T-helper 1 cell treated with Interleukin-12 subunit alpha and Interleukin-12 subunit beta and Interleukin-4 antibody, amounts not matched to agents 30 ng/mL and 1 ng/mL, for 36 hours (primary cell): ENCODE measurements around the gene ABCC3. TPM values are rescaled to one million over a fixed set of nuclear protein-coding genes. Genes with fewer than 3 reads are reported as not detected.

ENCODE experiments used
- intact Hi-C: fragments of 100-400 bp; cut with micrococcal nuclease; formaldehyde crosslinking; loops from one replicate; pipeline ENCODE4 v1.15.1; 2024
- total RNA-seq: library from RNA; stranded (reverse); gene quantifications from 2 replicates; pipeline ENCODE4 v1.2.3, GENCODE V29; 2022

Gene ABCC3
- total RNA-seq, 1 donor from 2014 or later, result not detected

DNA sequence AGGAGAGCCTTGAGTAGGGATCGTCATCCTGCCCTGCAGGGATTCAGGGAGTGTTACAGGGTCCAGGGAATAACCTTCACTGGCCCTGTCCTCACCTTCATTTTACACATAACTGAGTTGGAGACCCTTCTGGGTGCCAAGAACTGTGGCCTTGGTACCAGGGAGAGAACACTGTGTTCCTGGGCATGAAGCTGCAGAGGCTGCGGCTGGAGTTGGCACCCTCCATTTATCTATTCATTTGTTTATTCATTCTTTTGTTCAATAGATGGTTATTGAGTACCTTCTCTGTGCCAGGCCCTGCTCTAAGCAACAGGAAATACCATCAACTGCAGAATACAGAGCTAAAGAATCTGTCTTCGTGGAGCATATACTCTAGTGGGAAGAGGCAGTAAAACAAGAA lies 6.7 kb downstream of the ABCC3 start:
- intact Hi-C loops, result no loop called here

DNA sequence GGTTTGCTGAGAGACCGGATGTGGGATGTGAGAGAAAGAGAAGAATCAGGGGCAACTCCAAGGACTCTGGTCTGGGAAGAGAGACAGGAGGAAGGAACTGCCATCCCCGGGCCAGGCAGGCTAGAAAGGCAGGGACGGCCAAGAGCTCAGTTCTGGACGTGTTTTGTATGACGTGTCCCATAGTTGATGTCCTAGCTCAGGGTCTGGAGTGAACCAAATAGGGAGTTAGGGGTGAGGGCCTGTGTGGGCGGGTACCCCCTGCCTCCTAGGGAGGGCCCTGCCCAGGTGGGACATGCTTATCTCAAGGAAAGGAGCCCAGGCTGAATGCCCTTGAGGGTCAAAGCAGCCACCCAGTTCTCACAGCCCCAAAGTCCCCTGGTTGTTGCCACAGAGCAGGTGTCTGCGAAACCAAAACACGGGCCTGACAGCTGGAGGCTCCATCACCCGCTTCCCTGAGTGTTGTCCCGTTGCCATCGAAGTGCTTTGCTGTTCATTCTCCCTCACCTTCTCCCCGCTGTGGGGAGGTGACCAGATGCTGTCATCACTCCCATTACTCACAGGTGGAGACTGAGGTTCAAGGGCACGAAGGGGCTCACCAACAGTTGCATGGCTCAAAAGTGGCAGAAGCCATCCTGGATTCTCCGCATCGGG lies 7.5 kb downstream of the ABCC3 start:
- intact Hi-C loops, result no loop called here

DNA sequence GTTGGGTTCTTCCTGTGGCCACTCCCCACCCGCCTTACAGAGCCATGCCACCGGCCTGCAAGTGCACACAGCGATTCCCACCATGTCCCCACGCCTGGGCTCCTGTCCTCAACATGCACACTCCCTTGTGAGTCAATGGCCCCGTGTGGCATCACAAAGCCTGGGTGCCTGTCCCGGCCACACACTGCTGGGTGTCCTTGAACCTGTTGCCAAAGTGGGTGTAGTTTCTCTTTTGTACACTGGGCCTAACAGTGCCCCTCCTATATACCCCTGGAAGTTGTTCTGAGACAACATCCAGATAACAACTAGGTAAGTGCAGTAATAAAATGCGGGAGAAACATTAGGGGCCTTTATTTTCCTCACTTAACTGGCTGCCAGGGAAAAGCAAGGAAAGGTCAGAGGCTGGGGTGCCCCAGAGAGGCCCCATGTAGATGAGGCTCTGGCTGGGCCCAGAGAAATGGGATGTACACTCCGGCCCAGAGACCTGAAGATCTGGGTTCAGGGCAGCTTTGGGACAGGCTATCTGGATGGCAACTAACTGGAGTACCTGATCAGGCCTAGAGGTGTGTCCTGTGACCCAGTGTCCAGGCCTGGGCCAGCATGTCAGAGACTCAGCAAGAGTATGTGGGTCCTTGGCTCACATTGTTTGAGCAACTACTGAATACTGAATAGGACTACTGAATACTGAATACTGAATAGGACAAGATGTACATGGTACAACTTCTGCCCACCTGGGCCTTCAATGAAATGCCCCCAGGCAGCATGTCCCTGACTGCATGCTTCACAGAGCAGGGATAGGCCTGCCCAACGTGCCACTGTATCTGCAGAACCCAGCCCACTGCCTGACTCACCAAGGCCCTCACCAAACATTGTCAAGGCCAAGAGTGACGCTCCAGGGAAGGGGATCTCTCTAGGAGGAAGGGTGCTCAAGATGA lies 8.3 kb downstream of the ABCC3 start:
- intact Hi-C loops, result no loop called here

DNA sequence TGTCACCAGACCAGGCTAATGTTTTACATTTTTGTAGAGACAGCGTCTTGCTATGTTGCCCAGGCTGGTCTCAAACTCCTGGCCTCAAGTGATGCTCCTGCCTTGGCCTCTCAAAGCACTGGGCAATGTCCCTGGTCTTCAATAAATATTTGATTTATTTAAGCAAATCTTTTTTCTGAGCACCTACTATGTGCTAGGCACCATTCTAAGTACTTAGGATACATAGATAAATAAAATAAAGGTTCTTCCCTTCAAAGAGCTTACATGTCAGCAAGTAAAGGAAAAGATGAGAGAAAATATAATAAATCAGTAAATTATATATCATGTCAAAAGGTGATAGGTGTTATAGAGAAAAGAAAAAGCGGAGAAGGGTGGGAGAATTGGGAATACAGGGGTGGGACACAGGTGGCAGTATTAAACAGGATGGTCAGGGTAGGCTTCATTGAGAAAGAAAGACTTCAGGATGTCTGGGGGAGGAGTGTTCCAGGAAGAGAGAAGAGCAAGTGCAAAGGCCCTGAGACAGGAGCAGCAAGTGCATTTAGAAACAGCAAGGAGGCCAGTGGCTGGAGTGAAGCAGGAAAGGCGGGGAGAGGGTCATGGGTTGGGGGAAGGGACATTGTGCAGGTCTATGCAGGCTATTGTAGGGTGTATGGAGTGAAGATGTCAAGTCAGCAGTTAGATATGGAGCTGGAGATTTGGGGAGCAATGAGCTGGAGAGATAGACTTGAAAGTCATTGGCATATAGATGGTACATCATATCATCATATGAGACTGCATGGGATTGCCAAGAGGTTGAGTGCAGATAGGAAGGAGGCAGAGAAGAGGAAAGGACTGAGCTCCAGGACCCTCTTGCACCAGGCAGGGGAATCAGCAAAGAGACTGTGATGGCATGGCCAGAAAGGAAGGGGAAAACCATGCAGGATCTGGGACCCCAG lies 11.3 kb downstream of the ABCC3 start:
- intact Hi-C loops, result no loop called here

DNA sequence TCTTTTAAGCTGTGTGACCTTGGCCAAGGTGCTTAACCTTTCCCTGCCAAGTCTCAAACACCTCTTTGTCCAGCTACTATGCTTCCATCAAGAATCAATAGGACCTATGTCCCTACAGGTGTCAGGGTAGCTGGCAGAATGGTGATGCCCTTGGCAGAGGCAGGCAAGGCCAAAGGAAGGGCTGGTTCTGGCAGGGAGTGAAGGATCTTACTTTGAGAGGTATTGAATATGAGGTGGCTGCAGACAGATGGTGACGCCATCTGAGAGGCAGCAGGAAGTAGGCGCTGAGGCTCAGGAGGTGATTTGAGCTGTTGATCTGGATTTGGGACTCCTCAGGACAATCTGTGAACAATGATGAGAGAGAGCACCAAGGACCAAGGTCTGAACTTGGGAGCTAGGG lies 12.5 kb downstream of the ABCC3 start:
- intact Hi-C loops, result no loop called here

DNA sequence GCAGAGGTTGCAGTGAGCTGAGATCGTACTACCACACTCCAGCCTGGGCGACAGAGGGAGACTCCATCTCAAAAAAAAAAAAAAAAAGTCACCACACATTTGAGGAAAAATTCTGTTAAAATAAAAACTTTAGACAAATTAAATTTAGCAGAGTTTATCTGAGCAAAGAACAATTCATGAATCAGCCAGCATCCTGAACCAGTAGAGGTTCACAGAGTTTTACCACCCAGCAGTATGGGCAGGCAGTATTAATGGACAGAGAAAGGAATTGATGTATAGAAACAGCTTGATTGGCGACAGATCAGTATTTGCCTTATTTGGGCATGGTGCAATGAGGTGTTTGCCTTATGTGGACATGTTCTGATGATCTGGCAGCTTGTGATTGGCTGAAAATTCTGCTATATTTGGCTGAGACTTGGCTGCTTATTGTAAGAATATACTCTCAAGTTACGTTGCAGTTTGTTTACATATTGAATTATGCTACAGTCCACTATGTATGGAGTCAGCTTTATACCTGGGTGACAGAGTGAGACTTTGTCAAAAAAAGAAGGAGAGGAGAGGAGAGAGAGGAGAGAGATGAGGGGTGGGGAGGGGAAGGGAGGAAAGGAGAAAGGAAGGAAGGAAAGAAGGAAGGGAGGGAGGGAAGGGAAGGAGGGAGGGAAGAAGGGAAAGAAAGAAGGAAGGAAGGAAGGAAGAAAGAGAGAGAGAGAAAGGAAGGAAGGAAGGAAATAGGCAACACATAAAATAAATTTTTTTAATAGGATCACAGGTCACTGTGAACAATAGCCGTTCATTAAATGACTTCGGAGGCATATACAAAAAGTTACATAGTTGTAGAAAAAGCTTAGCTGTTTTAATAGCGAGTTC lies 14.6 kb downstream of the ABCC3 start:
- intact Hi-C loops, result no loop called here

DNA sequence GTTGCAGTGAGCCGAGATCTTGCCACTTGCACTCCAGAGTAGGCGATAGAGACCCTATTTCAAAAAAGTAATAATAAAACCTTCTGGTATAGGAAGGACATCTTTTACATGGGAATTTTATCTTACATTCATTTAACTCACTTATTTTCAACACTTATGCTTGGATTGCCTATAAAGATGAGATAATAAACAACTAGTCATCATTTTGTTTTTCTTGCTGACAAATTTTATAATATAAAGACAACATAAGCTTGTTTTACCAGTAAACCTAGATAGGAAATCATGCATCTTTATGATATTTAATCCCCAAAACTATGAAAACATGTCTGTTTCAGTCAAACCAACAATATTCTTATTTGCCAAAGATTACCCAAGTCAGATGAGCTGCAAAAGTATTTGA lies 17.0 kb downstream of the ABCC3 start:
- intact Hi-C loops, result no loop called here

DNA sequence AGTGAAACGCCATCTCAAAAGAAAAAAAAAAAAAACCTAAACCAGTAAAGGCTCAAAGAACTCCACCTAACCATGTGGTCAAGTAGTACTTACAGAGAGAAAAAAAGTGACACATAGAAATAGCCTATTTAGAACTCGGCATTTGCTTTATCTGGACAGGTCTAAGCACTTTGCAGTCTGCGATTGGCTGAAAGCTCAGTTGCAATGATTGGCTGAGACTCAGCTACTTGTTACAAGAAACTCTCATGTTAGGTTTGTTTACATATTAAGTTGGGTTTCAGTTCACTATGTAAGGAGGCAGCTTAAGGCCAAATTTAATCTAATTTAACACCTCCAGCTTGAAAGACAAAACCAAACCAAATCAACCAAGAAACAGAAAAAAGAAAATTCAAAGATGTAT lies 19.1 kb downstream of the ABCC3 start:
- intact Hi-C loops, result no loop called here

DNA sequence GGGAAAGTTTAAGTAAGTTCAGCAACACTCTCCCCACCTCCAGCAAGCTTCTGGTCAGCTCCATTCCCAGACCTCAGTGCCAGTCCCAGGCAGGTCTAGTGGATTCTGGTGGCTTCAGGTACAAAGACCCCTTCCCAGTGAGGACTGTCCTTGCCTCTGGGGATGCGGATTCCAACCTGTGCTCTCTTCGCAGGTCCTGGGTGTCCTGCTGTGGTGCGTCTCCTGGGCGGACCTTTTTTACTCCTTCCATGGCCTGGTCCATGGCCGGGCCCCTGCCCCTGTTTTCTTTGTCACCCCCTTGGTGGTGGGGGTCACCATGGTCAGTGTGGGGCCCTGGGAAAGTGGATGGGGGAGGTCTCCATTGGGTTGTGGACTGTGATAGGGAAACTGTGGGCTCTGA lies 21.8 kb downstream of the ABCC3 start:
- intact Hi-C loops, result no loop called here

DNA sequence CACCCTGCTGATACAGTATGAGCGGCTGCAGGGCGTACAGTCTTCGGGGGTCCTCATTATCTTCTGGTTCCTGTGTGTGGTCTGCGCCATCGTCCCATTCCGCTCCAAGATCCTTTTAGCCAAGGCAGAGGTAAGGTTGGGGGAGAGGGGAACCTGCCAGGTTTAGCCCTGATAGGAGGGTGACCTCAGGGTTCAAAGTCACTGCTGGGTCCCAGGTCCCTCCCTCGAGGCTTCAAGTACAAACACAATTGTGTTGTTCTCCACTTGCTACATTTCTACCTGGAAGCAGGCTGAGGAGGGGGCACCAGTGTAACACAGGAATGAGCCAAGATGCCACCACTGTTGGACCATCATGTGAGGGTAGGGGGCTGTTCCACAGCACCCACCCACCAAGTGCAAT lies 22.4 kb downstream of the ABCC3 start:
- intact Hi-C loops, result no loop called here

DNA sequence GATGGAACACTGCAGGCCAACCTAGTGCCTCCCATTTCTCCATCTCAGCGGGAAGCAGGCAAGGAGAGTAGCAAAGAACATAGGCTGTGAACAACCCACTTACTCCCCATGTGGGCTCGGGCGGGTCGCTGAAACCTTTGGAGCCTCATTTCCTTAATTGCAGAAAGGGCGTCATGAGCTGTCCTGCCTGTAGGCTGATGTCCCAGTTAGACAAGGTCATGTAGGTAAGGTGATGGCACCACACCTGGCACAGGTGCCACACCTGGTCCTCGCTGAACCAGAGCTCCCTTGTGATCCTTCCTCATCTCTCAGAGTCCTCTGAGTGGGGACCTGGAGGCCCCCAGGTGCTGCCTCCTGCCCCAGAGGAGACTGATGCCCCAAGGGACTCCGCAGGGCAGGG lies 22.9 kb downstream of the ABCC3 start:
- intact Hi-C loops, result no loop called here

DNA sequence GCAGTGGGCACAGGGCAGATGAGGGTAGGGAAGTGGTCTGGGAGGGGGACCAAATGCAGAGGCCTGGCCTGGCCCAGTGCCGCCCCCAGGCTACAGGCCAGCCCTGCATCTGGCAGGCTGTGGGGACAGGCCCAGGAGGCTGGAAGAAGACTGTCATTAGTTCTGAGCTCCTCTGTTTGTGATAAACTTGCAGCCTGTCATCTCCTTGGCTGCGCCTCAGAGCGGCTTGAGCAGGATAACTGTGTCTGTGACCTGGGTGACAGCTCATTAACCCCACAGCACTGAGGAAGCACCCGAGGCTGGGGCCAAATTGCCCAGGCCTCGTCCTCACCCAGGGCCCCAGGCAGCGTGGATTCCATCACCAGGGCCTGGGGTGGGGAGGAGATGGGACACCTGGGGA lies 23.9 kb downstream of the ABCC3 start:
- intact Hi-C loops, result no loop called here

DNA sequence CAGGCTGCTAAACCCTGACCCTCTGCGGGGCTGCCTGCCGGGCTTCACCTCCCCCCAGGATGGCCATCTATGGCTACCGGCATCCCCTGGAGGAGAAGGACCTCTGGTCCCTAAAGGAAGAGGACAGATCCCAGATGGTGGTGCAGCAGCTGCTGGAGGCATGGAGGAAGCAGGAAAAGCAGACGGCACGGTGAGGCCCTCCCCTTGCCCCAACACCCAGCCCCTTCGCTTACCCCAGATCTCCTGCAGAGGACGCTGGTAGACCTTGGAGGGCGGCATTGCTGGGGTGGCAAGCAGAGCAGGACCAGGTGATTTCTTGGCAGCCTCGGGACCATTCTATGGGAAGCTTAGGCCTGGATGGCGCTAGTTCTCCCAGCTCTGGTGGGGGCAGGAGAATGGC lies 24.5 kb downstream of the ABCC3 start:
- intact Hi-C loops, result no loop called here

DNA sequence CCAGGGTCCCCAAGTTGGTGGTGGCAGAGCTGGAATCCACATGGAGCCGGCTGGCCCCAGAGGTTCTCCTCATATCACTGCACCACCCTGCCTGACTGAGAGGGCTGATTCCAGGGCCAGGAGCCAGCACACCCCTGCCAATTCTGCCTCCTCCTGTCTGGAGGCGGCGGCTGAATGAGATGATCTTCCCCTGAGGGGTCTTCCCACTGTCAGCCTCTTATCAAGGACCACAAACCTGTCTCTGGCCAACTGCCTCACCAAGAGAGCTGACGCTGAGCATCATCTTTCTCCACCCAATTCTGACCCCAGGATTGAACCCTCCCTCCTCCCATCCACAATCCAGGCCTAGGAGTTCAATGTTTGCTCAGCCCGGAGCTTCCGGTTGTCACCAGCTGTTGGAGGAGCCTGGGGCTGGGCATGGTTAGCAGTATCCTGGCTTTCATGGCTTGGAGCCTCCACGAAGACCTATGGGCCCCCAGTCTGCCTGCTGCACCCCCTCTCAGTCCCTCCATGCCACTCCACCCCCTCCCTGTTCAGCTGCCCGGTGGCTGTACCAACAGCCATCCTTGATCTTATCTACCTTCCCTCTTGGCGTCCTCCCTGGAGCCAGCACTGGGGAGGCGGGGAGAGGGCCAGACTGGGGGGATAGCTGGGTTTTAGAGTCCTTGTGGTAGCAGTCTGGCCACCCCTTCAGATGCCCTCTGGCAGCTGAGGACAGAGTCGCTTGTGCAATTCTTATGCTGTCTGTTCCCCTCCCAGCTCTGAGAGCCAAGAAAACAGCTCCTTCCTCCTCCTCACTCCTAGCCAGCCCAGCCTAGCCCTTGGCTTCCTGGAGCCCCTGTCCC lies 25.6 kb downstream of the ABCC3 start:
- intact Hi-C loops, result no loop called here

DNA sequence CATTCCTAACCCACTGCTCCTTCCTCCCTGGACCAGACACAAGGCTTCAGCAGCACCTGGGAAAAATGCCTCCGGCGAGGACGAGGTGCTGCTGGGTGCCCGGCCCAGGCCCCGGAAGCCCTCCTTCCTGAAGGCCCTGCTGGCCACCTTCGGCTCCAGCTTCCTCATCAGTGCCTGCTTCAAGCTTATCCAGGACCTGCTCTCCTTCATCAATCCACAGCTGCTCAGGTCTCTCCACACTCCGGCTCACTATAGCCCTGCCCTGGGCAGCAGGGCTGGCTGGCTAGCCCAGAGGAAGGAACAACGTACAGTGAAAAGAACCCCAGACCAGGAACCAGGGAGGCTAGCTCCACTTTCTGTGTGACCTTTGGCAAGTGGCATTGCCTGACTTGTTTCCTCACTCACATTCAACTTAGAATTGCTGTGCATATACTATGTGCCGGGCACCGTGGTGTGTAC lies 26.2 kb downstream of the ABCC3 start:
- intact Hi-C loops, result no loop called here

DNA sequence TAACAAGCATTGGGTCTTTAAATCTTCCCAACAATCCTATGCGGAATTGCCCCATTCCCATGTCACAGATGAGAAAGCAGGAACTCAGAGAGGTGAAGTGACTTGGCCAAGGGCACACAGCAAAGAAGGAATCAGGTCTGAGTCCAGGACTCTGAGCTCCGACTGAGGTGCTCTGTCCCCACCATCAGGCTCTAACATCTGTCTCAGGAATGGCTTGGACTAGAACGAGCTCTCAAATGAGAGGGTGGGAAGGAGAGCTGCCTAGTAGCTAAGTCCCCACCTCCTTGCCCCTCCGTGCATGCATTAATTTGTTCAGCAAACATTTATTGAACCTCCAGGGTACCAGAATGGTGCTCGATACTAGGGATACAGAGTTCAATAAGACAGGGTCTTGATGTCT lies 26.7 kb downstream of the ABCC3 start:
- intact Hi-C loops, result no loop called here

DNA sequence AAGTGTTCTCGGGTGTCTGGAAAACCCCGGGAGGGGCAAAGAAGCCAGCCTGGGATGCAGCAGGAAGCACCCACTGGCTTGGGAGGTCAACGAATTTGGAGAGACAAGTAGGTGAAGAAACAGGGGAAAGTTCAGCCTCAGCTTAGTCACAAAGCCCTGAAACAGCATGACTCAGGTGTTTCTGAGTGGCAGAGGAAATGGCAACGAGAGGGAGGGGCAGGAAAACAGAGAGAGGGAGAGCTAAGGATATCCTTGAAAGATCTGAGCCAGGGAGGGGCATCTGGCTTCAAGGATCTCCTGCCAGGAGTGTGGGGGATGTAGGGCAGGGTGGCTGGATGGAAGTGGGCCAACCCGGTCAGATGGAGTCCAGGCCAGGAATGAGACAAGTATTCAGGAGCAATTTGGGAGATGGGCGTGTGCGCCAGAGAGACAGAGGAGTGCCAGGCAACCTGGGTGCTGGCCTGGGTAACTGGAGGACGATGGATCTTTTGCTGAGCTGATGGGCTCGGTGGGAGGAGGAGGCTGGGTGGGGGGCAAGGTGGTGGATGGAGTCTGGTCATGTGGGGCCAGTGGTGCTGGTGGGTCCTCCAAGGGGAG lies 27.2 kb downstream of the ABCC3 start:
- intact Hi-C loops, result no loop called here

DNA sequence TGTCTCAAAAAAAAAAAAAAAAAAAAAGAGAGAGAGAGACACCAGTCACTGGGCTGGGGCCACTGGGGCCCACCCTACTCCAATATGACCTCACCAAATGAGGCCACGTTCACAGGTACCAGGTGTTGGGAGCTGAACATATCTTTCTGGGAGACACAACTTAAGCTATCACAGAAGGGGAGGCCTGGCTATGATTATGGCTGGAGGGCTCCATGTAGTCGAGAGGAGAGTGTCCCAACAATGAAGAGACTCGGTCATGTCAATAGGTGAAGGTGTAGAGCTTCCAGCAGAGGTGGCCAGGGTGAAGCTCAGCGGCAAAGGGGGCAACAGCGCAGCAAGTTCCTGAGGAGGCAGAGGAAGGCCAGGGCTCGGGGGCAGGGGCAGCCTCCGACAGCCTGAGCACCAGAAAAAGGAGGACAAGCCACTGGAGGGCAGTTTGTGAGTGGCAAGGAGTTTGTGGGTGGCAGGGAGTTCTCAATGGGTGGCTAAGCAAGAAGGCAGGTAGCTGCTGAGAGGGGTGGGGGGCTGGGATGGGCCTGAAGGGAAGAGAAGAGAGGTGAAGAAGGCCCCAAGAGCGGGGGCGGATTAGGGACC lies 28.0 kb downstream of the ABCC3 start:
- intact Hi-C loops, result no loop called here

DNA sequence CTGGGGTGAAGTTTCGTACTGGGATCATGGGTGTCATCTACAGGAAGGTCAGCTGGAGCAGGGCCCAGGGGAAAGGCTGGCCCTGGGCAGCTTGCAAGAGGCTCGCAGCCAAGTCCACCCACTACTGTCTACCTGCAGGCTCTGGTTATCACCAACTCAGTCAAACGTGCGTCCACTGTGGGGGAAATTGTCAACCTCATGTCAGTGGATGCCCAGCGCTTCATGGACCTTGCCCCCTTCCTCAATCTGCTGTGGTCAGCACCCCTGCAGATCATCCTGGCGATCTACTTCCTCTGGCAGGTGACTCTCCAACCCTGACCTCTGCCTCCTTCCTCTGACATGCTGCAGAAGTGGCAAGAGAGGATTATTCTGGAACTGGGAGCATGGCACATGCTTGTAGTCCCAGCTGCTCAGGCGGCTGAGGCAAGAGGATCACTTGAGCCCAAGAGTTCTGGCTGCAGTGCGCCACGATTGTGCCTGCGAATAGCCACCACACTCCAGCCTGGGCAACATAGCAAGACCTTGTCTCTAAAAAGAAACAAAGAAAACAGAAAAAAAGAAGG lies 29.2 kb downstream of the ABCC3 start:
- intact Hi-C loops, result no loop called here
